GM19463 (cell line): ENCODE data around the gene LONP2.
A peak's percentile ranks its signal among the peaks of the same experiment; 100 is the strongest.

Source experiments
- ATAC-seq: cut with Tn5 transposase; IDR thresholded peaks from one replicate; pipeline ENCODE4 v1.9.1; 2021; ENCODE audit warnings: mild to moderate bottlenecking, moderate library complexity; ENCODE audit not compliant: unreplicated experiment

LONP2 gene, protein sequence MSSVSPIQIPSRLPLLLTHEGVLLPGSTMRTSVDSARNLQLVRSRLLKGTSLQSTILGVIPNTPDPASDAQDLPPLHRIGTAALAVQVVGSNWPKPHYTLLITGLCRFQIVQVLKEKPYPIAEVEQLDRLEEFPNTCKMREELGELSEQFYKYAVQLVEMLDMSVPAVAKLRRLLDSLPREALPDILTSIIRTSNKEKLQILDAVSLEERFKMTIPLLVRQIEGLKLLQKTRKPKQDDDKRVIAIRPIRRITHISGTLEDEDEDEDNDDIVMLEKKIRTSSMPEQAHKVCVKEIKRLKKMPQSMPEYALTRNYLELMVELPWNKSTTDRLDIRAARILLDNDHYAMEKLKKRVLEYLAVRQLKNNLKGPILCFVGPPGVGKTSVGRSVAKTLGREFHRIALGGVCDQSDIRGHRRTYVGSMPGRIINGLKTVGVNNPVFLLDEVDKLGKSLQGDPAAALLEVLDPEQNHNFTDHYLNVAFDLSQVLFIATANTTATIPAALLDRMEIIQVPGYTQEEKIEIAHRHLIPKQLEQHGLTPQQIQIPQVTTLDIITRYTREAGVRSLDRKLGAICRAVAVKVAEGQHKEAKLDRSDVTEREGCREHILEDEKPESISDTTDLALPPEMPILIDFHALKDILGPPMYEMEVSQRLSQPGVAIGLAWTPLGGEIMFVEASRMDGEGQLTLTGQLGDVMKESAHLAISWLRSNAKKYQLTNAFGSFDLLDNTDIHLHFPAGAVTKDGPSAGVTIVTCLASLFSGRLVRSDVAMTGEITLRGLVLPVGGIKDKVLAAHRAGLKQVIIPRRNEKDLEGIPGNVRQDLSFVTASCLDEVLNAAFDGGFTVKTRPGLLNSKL

DNA sequence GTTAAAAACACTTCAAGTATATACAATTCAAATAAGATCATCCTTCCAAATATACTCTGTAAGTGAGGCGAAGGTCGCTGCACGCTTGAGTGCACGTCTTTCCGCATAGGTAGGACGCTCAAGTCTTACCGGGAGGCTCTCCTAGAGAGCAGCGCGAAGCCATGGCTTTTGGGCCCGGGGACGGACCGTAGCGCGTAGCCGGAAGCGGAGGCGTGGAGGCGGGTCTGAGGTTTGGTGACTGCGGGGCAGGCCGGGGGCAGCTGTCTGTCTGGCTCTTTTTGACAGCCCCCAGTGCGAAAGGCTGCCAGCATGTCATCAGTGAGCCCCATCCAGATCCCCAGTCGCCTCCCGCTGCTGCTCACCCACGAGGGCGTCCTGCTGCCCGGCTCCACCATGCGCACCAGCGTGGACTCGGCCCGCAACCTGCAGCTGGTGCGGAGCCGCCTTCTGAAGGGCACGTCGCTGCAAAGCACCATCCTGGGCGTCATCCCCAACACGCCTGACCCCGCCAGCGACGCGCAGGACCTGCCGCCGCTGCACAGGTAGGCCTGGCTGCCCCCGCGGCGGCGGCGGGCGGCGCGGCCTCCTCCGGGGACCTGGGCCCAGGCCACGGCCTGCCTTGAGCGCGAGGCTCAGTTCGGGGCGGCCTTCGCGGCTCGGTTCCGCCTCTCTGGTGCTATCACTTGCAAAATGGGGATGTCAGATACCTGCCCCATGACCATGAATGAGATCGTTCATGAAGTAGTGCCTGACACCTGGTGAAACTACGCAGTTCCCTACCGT, at the start of gene LONP2:
Gene LONP2, plus strand, starts transcription at position 221 of the 783 bp plus-strand sequence. Its CDS starts 89 bp downstream, at position 310.
- peak; percentile 98 for ATAC-seq

DNA sequence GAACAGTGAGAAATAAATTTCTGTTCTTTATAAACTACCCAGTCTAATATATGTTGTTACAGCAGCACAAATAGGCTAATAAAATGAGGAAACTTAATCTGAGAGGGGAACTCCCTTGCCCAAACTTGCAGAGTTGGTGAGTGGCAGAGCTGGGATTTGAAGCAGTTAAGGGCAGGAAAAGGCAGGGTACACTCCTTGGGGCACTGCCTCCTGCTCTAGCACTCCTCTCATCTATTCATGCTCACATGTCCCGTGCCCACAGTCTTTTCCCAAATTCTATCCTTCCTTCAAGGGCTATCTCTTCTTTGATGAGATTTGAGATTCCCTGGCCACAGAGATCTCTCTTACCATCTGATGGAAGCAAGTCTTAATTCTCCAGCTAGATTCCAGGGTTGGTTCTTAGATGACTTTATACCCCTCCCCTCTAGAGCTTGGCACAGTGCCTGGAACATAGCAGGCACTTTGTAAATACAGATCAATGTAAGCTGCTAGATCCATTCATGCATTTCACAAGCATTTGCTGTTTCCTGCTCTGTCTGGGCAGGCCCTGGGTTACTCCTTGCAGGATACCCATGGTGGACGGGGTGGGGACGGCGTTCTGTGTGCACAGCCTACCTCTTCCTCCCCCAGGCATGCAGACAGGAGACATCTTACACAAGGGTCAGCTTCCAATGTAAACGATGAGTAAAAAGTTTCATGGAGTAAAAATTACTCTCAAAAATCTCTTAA, 49.1 kb upstream of the LONP2 start:
- ATAC-seq: no peak

DNA sequence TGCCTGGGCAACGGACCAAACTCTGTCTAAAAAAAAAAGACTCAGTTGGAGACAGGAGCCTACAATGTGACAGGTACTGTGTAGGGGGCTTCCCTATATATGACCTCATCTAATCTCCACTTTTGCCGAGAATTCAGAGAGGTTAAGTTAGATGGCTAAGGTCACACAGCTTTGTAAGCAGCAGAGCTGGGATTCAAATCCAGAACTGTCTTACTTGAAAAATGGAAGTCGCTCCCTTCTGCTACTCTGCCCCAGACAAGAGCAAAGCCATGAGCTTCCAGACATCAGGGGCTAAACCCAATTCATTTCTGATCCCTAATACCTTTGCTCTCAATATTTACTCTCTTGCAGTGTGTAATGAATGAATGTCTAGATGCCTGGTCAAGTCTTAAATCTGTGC, 46.8 kb upstream of the LONP2 start:
- ATAC-seq: no peak

DNA sequence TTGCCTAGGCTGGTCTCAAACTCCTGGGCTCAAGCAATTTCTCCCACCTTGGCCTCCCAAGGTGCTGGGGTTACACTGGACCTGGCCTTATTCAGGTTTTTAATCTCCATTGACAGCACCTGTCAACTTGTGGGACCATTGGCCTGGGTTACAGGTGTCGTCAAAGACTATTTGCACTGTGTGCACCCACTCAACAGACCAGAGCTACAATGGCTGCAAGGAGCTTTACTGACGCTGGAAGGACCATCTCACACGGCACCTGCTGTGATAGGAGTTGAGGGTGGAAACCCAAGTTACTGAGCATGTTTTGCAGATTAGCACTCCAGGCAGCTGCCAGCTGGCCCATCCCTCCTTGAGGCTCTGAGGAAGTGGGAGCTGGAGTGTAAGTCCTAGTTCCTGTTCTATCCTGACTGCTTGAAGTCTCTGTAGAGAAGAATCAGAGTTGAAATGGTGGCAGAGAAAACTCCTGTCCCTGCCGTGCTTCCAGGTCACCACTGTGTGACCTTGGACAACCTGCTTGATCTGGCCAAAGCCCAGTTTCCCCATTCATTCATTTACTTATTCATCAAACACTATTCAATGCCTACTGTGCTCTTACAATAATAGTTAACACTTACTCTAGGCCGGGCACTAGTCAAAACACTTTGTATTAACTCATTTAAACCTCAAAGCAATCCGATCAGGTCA, 42.4 kb upstream of the LONP2 start:
- no peak for ATAC-seq

DNA sequence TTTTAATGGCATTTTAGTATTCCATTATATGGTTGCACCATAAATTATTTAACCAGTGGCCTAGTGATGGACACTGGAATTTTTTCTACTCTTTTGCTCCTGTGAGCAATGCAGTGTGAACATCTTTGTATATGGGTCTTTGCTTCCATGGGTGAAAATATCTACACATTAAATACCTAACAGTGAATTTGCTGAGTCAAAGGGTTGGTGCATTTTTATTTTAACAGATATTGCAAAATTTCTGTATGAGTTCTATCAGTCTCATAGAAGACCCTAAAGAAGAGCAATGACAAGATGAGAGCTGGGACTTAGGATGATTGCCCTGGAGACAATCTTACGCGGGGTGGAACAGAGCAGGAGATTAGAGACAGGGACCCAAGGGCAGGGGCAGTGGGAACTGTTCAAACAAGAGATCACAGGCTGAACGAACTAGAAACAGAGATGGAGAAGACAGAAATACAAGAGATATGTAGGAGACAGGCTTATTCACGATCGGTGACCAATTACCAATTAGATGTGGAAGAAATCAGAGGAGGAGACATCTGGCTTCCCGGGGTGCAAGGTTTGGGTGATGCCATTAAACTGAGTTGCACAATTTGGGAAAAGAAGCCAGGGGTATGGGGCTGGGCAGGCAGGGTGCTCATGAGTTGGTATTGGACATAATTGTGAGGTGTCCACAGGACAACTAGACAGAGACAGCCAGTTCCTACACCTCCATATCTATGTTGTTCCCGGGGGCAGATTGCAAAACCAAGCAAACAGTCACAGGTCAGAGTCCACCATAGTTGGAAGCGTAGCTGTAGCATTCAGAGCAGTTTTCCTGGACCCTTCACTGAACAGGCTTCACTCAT, 39.9 kb upstream of the LONP2 start:
- ATAC-seq: no peak

DNA sequence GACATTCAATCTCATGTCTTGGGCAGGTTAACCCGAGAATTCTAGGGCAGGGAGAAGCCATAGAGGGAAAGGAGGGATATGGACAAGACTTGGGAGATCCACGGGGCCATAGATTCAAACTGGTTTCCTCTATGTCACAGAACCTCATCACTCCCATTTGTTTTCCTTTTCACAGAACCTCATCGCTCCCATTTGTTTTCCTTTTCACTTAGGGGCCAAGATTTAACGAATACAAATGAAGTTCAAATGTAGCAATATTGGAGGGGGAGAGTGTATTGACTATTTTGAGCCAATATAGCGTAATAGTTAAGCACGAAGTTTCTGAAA, 39.3 kb upstream of the LONP2 start:
- ATAC-seq: no peak

DNA sequence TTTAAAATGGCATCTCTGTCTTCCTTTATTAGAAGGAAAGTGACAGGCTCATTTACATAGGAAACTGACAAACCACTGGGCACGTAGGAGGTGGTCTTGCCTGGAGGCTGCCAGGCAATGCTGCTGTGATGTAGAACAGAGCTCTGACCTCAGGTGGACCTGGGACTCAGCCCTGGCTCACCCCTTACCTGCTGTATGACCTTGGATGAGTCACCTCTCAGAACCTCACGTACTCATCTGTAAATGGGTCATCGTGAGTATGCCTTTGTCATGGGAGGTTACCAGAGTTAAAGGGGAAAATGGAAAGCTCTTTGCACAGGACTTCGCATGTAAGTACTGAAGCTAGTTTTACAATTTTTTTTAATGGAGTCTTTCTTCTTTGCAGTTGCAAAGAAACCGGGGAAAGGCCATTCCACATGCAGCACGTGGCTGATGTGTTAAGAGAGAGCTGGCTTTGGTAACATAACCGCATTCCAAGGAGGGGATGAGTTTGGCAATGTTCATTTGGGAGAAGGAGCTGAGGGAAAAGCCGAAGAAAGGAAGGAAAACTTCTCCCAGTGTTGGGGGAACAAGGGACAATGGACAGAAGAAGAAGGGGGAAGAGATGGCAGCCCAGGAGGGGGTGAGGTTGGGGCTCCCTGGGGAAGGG, 37.4 kb upstream of the LONP2 start:
- no peak for ATAC-seq

DNA sequence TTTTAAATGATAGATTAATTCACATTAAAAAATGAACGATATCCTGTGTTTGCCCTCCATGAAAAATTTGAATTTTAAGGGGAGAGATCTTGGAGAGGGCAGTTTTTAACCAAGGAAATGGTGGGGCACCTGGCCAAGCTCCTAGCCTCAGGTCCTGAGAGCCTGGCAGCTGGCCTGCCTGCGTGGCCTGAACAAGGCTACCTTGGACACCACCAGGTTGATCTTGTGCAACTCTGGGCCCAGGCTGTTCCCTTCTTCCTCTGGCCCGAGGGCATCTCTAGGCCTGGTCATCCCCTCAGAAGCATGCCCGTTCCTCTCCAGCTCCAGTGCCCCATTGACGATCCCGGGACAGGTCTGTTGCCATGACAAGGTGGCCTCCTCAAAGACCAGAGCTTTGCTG, 33.4 kb upstream of the LONP2 start:
- ATAC-seq: no peak

DNA sequence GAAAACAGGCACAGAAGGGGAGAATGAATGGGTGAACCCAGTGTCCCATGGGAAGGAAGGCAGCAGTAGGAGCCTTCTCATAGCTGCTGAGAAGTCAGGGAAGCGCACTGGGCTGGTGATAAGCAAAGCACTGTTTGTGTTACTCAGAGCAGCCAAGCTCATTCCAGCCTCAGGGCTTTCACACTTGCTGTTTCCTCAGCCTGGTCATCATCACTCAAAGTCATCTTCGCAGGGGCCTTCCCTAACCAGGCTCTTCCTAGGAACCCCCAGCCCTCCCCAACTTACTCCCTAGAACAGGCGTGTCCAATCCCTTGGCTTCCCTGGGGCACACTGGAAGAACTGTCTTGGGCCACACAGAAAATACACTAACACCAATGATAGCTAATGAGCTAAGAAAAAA, 32.1 kb upstream of the LONP2 start:
- ATAC-seq: no peak

DNA sequence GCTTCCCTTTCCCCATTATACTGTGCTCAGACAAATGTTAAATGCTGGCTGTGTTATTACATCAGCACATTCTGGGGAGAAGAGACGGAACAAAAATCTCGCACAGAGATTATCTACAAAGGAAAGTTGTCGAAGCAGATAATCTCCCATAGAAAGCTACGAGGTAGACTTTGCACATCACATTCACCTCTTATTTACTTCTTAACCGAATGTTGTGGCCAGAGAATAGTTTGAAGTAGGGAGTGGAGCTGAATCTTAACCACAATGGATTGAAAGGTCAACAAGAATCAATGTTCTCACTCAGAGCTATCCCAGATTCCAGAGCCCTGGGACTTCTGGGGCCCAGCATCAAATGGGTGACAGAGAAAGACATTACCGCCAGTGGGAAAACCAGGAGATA, 28.4 kb upstream of the LONP2 start:
- ATAC-seq: no peak

DNA sequence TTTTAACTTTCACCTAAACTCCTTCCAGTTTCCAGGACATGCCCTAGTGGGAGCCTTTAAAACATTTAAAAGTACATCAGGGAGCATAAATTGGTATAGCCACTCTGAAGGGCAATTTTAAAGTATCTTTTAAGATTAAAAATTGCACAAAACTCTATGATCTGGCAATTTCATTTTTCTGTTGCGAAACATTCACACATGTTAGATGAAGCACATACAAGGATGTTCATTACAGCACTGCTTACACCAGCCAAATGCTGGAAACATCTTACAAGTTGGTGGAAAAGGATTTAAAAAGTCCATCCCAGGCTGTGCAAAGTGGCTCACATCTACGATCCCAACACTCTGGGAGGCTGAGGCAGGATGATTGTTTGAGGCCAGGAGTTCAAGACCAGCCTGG, 26.4 kb upstream of the LONP2 start:
- no peak for ATAC-seq

DNA sequence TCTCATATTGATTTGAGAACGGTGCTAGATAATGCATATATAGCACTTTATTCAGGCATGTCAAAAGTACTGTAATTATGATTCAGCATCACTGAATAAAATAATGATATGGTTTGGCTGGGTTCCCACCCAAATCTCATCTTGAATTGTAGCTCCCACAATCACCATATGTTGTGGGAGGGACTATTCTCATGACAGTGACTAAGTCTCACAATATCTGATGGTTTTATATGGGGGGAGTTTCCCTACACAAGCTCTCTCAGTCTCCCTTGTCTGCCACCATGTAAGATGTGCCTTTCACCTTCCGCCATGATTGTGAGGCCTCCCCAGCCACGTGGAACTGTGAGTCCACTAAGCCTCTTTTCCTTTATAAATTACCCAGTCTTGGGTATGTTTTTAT, 25.6 kb upstream of the LONP2 start:
- no peak for ATAC-seq

DNA sequence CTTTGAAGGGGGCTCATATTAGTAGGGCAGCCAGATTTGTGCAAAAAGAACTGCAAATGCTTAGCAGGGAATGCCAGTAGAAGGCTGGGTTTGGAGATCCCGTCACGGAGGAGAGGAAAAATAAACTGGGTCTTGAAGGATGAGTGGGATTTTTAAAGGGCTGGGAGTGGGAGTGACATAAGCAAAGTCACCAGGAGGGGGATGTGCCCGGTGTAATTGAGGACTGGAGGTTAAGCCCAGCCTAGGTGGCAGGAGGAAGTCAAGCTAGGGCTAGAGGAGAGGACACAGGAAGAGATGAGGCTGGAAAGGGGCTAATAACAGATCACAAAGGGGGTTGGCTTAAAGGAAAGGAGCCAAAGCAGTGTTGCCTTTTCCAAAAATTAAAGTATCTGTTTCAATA, 23.2 kb upstream of the LONP2 start:
- no peak for ATAC-seq

DNA sequence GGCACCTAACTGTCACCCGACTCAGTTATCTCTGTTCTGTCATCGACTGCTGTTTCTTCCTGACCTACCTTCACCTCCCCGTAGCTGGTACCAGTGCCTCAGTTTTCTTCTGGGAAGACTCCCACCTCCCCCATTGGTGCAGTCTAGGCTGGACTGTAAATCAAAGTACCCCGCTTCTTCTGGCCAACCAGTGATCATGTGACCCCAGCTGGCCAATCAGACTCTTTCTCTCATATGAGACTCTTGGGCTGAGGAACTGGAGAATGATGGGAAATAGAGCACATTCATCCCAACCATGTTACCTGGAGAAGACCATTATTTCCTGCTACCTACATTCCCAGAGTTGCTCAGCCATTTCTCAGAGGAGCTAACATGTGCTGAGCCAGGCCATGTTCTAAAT, 20.6 kb upstream of the LONP2 start:
- no peak for ATAC-seq

DNA sequence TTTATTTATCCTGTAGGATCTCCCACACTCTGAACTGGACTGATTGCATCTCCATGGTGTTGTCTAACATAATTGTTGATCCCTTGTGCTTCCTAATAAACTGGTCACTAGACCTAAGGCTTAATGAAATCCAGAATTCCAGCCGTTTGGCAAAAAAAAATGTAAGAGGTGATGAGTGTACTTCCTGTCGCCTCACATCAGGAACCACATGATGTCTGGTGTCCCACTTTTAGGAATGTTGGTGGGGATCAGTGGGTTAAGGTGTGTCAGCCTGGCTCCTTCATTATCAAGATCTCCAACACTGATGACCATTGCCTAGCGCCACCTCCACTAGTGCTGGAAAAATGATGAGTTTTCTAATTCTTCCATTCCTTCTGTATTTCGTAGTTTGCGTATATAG, 18.6 kb upstream of the LONP2 start:
- no peak for ATAC-seq

DNA sequence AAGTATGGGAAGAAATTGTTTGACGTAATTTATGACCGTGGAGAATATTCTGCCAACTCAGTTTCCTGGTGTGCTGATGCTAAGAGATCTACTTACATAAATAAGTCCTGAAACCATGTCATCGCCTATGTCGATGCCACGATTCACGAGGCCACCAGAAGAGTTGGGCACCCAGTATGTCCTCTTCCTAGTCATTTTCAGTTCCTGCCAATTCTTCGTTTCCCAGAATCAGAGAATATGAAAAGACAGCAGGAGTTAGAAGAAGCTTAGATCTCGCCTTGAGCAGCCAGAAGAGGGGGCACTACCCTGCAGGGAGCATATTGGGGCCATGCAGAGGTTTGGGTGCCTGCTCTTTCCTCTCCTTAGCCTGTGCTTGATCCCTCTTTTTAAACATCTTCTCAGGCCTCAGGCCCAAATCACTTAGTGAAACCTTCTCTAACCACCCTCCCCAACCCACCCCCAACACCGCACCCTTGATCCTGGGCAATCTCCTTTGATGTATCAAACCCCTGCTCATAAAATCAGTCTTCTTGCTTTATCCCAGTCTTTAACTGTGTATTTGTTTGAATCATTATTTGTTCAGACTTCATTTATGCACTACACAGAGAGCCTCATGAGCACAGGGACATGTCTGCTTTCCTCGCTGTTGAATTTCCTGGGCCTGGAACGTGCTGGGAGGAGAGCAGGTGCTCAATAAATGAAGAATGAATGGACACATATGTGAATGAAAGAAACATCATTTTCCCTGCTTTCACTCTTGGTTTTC, 12.2 kb upstream of the LONP2 start:
- no peak for ATAC-seq

DNA sequence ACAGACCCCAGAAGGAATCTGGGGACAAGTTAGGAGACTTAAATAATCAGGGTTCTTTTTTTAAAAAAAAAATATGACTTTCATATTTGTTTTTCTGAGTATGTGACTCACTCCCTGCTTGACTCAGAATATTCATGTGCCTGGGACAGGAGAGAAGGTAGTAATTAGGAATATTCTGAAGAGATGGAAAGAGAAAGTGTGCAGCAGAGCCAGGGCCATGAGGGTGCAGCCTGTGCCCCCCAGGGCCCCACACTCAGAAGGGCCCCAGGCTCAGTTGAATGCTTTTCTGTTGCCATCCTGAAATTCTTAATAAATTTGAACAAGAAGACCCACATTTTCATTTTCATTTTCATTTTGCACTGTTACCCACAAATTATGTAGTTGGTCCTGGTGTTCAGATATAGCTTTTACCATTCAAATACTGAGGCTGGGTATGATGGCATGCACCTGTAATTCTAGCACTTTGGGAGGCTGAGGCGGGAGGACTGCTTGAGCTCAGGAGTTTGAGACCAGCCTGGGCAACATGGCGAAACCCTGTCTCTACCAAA, 11.5 kb upstream of the LONP2 start:
- ATAC-seq: no peak

DNA sequence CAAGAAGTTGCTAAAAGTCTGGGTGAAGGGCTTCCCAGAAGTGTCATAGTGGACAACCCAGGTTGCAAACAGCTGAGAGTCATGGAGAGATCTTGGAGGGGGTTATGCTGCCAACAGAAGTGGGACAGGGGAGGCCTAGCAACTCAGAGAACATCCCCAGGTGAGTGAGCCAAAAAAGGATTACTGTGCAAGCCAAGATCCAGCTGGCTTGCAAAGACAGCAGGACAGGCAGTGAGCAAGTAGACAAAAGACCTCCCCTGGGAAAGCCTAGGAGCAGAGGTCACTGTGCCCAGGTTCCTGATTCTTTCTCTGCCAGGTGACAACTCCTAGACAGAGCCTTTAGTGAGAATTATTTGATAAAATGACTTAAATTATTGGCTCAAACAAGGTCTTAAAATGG, 9.5 kb upstream of the LONP2 start:
- no peak for ATAC-seq
